ENCODE data around the gene MYRFL.

Gene MYRFL

DNA sequence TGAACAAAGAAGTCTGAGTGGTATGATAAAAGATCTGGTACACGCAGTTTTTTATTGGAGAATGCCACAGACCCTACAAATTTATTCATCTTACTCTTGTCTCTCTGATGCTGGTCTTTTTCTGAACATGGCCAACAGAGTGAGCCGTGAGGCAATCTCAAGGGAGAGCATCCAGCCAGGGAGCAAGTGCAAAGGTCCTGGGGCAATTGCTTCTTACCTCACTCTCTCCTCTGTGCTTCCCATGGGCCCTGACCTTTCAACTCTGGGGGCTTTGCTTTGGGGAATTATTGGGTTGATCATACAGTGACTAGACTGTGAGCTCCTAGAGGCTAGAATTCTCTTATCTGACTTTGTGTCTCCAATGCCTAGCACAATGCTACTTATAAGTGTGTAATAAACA lies 171.7 kb downstream of the MYRFL start:
- Histone ChIP-seq H3K79me2 (ENCODE audit: insufficient read depth, low read depth) (no peaks in the 10 kb centered on the region), H3K4me1 (ENCODE audit: low read depth, poor library complexity, severe bottlenecking) (peaks cover 13% of the 10 kb centered on the region), H3K9ac (no peak overlapping the region), H3K27me3 (ENCODE audit: insufficient read depth, low read depth) (no peaks in the 10 kb centered on the region), H2AFZ (ENCODE audit: low read depth) (no peak overlapping the region), H3K4me2 (no peak overlapping the region), H3K36me3 (ENCODE audit: insufficient read depth) (no peaks in the 10 kb centered on the region), H4K20me1 (ENCODE audit: insufficient read depth) (no peaks in the 10 kb centered on the region), H3K27ac (no peak overlapping the region), H3K4me3 (IDR thresholded peaks at IDR 0.05; ENCODE audit: insufficient read depth, low read depth, low read length) (no peak overlapping the region)
- TF ChIP-seq, protein P1, sequence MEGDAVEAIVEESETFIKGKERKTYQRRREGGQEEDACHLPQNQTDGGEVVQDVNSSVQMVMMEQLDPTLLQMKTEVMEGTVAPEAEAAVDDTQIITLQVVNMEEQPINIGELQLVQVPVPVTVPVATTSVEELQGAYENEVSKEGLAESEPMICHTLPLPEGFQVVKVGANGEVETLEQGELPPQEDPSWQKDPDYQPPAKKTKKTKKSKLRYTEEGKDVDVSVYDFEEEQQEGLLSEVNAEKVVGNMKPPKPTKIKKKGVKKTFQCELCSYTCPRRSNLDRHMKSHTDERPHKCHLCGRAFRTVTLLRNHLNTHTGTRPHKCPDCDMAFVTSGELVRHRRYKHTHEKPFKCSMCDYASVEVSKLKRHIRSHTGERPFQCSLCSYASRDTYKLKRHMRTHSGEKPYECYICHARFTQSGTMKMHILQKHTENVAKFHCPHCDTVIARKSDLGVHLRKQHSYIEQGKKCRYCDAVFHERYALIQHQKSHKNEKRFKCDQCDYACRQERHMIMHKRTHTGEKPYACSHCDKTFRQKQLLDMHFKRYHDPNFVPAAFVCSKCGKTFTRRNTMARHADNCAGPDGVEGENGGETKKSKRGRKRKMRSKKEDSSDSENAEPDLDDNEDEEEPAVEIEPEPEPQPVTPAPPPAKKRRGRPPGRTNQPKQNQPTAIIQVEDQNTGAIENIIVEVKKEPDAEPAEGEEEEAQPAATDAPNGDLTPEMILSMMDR (conservative IDR thresholded peaks at IDR 0.05; ENCODE audit: low read depth, low read length), result no peak

DNA sequence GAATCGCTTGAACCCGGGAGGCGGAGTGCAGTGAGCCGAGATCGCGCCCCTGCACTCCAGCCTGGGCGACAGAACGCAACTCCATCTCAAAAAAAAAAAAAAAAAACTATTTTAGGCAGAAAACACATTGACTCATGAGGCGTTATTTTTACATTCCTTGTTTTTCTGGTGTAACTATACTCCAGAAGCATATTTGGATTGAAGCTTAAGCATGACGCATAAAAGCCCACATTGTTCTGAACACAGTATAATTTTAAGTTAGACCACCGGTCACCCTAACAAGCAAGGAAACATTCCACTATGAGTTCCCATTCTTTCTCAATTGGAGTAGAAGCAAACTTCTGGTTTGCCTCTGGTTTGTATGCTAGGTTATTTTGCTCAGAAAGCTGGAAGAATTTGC lies 173.0 kb downstream of the MYRFL start:
- no peaks in the 10 kb centered on the region for H3K27me3 ChIP-seq (ENCODE audit: insufficient read depth, low read depth)
- no peak overlapping the region for H3K4me3 ChIP-seq (IDR thresholded peaks at IDR 0.05; ENCODE audit: insufficient read depth, low read depth, low read length)
- no peaks in the 10 kb centered on the region for H3K79me2 ChIP-seq (ENCODE audit: insufficient read depth, low read depth)
- H3K36me3 ChIP-seq (ENCODE audit: insufficient read depth), result no peaks in the 10 kb centered on the region
- TF ChIP-seq, protein P1 (conservative IDR thresholded peaks at IDR 0.05; ENCODE audit: low read depth, low read length), result no peak
- no peak overlapping the region for H3K4me2 ChIP-seq
- H3K27ac ChIP-seq, result no peak overlapping the region
- H4K20me1 ChIP-seq (ENCODE audit: insufficient read depth), result no peaks in the 10 kb centered on the region
- H3K9ac ChIP-seq, result no peak overlapping the region
- no peak overlapping the region for H2AFZ ChIP-seq (ENCODE audit: low read depth)
- peaks cover 13% of the 10 kb centered on the region for H3K4me1 ChIP-seq (ENCODE audit: low read depth, poor library complexity, severe bottlenecking)

DNA sequence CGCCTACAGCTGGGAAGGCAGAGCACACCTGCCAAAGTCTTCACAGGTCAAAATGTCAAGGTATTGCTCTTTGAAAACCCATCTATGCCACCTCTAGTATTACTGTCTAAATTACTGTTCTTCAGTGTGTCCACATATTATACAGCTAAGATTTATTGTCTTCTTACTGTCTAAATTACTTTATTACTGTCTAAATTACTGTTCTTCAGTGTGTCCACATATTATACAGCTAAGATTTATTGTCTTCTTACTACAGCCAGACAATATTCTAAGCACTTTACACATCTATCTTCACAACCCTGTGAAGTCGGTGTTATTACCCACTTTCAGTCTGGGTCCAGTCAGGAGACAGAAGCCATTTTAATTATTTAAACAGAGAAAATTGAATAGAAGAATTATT lies 173.9 kb downstream of the MYRFL start:
- TF ChIP-seq, protein P1 (conservative IDR thresholded peaks at IDR 0.05; ENCODE audit: low read depth, low read length), result no peak
- Histone ChIP-seq H2AFZ (ENCODE audit: low read depth) (no peak overlapping the region), H3K4me1 (ENCODE audit: low read depth, poor library complexity, severe bottlenecking) (peaks cover 13% of the 10 kb centered on the region), H3K27ac (no peak overlapping the region), H4K20me1 (ENCODE audit: insufficient read depth) (no peaks in the 10 kb centered on the region), H3K36me3 (ENCODE audit: insufficient read depth) (no peaks in the 10 kb centered on the region), H3K9ac (no peak overlapping the region), H3K27me3 (ENCODE audit: insufficient read depth, low read depth) (no peaks in the 10 kb centered on the region), H3K79me2 (ENCODE audit: insufficient read depth, low read depth) (no peaks in the 10 kb centered on the region), H3K4me3 (IDR thresholded peaks at IDR 0.05; ENCODE audit: insufficient read depth, low read depth, low read length) (no peak overlapping the region), H3K4me2 (no peak overlapping the region)

DNA sequence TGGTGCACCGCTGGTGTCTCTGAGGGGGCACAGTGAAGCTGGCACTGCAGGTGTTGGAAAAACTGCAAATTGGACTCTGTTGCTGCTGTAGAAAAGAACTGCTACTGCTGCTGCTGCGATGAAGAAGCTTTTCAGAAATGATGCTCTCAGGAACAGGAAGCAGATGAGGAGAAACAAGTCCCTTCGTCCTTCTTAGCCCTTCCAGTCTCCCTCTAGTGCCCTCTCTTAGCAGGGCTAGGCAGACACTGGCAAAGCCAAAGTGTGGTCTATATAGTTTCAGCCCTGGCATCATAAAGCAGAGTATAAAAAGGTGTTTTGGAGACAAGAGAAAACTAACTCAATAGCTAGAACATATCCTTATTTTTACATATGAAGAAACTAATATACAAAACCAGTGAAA lies 174.5 kb downstream of the MYRFL start:
- H4K20me1 ChIP-seq (ENCODE audit: insufficient read depth), result no peaks in the 10 kb centered on the region
- H3K36me3 ChIP-seq (ENCODE audit: insufficient read depth), result no peaks in the 10 kb centered on the region
- H3K4me2 ChIP-seq, result no peak overlapping the region

More for the DNA sequence above, 174.5 kb downstream of the MYRFL start:
- Histone ChIP-seq H3K27ac (no peak overlapping the region), H2AFZ (ENCODE audit: low read depth) (no peak overlapping the region), H3K79me2 (ENCODE audit: insufficient read depth, low read depth) (no peaks in the 10 kb centered on the region), H3K27me3 (ENCODE audit: insufficient read depth, low read depth) (no peaks in the 10 kb centered on the region), H3K4me3 (IDR thresholded peaks at IDR 0.05; ENCODE audit: insufficient read depth, low read depth, low read length) (no peak overlapping the region), H3K4me1 (ENCODE audit: low read depth, poor library complexity, severe bottlenecking) (peaks cover 15% of the 10 kb centered on the region), H3K9ac (no peak overlapping the region)
- TF ChIP-seq, protein P1 (conservative IDR thresholded peaks at IDR 0.05; ENCODE audit: low read depth, low read length), result no peak
